Cardiac muscle cell (in vitro differentiated cells and primary cell): ENCODE data around the gene C20orf204. TPM values are rescaled to one million over a fixed set of nuclear protein-coding genes. Genes with fewer than 3 reads are reported as not detected.

Source experiments
- polyA plus RNA-seq: library from polyadenylated mRNA; unstranded; fragments of >200 nt; fragmentation: Nextera tagmentation; extraction: Ambion mirVana; gene quantifications from 2 replicates; pipeline ENCODE4 v1.2.1, GENCODE V29; 2016
- total RNA-seq: library from RNA; depleted of rRNA; stranded (reverse); fragments of >200 nt; gene quantifications from 2 replicates; pipeline ENCODE4 v1.2.3, GENCODE V29; 2016

C20orf204 gene
- total and polyA plus RNA-seq, 2 experiments from 2014 or later, result 0.76 to 2.2 TPM

Other genes starting within 250 kb of the C20orf204 start
- gene ZBTB46, start 204.9 kb upstream of the C20orf204 start, total RNA-seq, result 43.1 and 53.4 TPM in 2 replicates
- gene ZBTB46, start 204.9 kb upstream of the C20orf204 start, polyA plus RNA-seq, result 24.1 and 24.5 TPM in 2 replicates
- not detected in 2 replicates for gene ABHD16B, start 174.7 kb upstream of the C20orf204 start, total RNA-seq
- 3.4 and 4.6 TPM in 2 replicates for gene ABHD16B, start 174.7 kb upstream of the C20orf204 start, polyA plus RNA-seq
- gene TPD52L2, start 170.9 kb upstream of the C20orf204 start, total RNA-seq, result 103 and 105 TPM in 2 replicates
- 114 and 121 TPM in 2 replicates for gene TPD52L2, start 170.9 kb upstream of the C20orf204 start, polyA plus RNA-seq
- gene DNAJC5, start 141.1 kb upstream of the C20orf204 start, total RNA-seq, result 37.7 and 45.4 TPM in 2 replicates
- gene DNAJC5, start 141.1 kb upstream of the C20orf204 start, polyA plus RNA-seq, result 9.4 and 10.2 TPM in 2 replicates
- gene UCKL1, start 79.8 kb upstream of the C20orf204 start, total RNA-seq, result 40.2 and 53.5 TPM in 2 replicates
- gene UCKL1, start 79.8 kb upstream of the C20orf204 start, polyA plus RNA-seq, result 84.2 and 96.3 TPM in 2 replicates
- 41.6 and 45.8 TPM in 2 replicates for gene ZNF512B, start 66.3 kb upstream of the C20orf204 start, total RNA-seq
- gene ZNF512B, start 66.3 kb upstream of the C20orf204 start, polyA plus RNA-seq, result 13.7 and 15.3 TPM in 2 replicates
- 20.3 and 20.8 TPM in 2 replicates for gene SAMD10, start 56.5 kb upstream of the C20orf204 start, total RNA-seq
- 22.6 and 36.5 TPM in 2 replicates for gene SAMD10, start 56.5 kb upstream of the C20orf204 start, polyA plus RNA-seq
- 62.6 and 67.6 TPM in 2 replicates for gene PRPF6, start 55.0 kb upstream of the C20orf204 start, total RNA-seq
- gene PRPF6, start 55.0 kb upstream of the C20orf204 start, polyA plus RNA-seq, result 73.5 and 78.7 TPM in 2 replicates
- gene SOX18, start 13.5 kb downstream of the C20orf204 start, total RNA-seq, result 0.06 and 0.14 TPM in 2 replicates
- gene SOX18, start 13.5 kb downstream of the C20orf204 start, polyA plus RNA-seq, result 3.5 TPM in 1 of 2 replicates, not detected in the other
- 96.0 and 97.3 TPM in 2 replicates for gene TCEA2, start 27.0 kb downstream of the C20orf204 start, total RNA-seq
- 157 and 169 TPM in 2 replicates for gene TCEA2, start 27.0 kb downstream of the C20orf204 start, polyA plus RNA-seq
- 12.3 and 14.1 TPM in 2 replicates for gene RGS19, start 43.3 kb downstream of the C20orf204 start, total RNA-seq
- gene RGS19, start 43.3 kb downstream of the C20orf204 start, polyA plus RNA-seq, result 9.0 and 12.9 TPM in 2 replicates
- gene OPRL1, start 43.9 kb downstream of the C20orf204 start, total RNA-seq, result 5.3 and 9.6 TPM in 2 replicates
- gene OPRL1, start 43.9 kb downstream of the C20orf204 start, polyA plus RNA-seq, result 2.1 and 2.9 TPM in 2 replicates
- gene LKAAEAR1, start 48.2 kb downstream of the C20orf204 start, total RNA-seq, result 0.21 and 5.6 TPM in 2 replicates
- 0.47 and 2.2 TPM in 2 replicates for gene LKAAEAR1, start 48.2 kb downstream of the C20orf204 start, polyA plus RNA-seq
- not detected in 2 replicates for gene NPBWR2, start 71.4 kb downstream of the C20orf204 start, total RNA-seq
- gene NPBWR2, start 71.4 kb downstream of the C20orf204 start, polyA plus RNA-seq, result not detected in 2 replicates
- 0.35 and 0.39 TPM in 2 replicates for gene MYT1, start 128.3 kb downstream of the C20orf204 start, total RNA-seq
- 0.50 and 0.72 TPM in 2 replicates for gene MYT1, start 128.3 kb downstream of the C20orf204 start, polyA plus RNA-seq
- 157 and 186 TPM in 2 replicates for gene PCMTD2, start 219.6 kb downstream of the C20orf204 start, total RNA-seq
- gene PCMTD2, start 219.6 kb downstream of the C20orf204 start, polyA plus RNA-seq, result 50.4 and 51.0 TPM in 2 replicates